Endodermal cell (in vitro differentiated cells): ENCODE measurements around the gene TAP2. TPM values are rescaled to one million over a fixed set of nuclear protein-coding genes. Genes with fewer than 3 reads are reported as not detected.

Source experiments
- DNase-seq: peaks from one replicate; pipeline ENCODE4 v3.0.0-alpha.2; 2017
- H3K27ac ChIP-seq: 2 replicates; pipeline ENCODE4 v1.5.1; 2013; ENCODE audit warnings: mild to moderate bottlenecking, low read depth, low read length, moderate library complexity
- H3K27me3 ChIP-seq: 2 replicates; pipeline ENCODE4 v1.6.1; 2013; ENCODE audit warnings: mild to moderate bottlenecking, low read length, moderate library complexity; ENCODE audit not compliant: insufficient read depth, control insufficient read depth, poor library complexity, severe bottlenecking
- H3K36me3 ChIP-seq: 2 replicates; pipeline ENCODE4 v1.7.0; 2013; ENCODE audit warnings: mild to moderate bottlenecking, low read length, moderate library complexity; ENCODE audit not compliant: control insufficient read depth, insufficient read depth
- H3K4me1 ChIP-seq: one replicate; pipeline ENCODE4 v1.7.0; 2013; ENCODE audit warnings: low read length; ENCODE audit not compliant: control insufficient read depth, insufficient read depth
- H3K4me3 ChIP-seq: 2 replicates; pipeline ENCODE4 v1.5.1; 2013; ENCODE audit warnings: mild to moderate bottlenecking, low read length, moderate library complexity
- H3K9ac ChIP-seq: 2 replicates; pipeline ENCODE4 v1.6.1; 2013; ENCODE audit warnings: mild to moderate bottlenecking, low read length, moderate library complexity; ENCODE audit not compliant: poor library complexity, severe bottlenecking; ENCODE audit errors: extremely low read depth
- H3K9me3 ChIP-seq: 2 replicates; pipeline ENCODE4 v1.6.1; 2013; ENCODE audit warnings: mild to moderate bottlenecking, low read length, moderate library complexity; ENCODE audit not compliant: control insufficient read depth
- H3K27ac Mint-ChIP-seq: 2 replicates; pipeline ENCODE4 v1.8.0; 2020; ENCODE audit warnings: mixed read lengths
- H3K27me3 Mint-ChIP-seq: 2 replicates; pipeline ENCODE4 v1.8.0; 2021; ENCODE audit warnings: mild to moderate bottlenecking, mixed read lengths; ENCODE audit not compliant: insufficient read depth
- H3K36me3 Mint-ChIP-seq: 2 replicates; pipeline ENCODE4 v1.8.0; 2020; ENCODE audit warnings: low read depth, mixed read lengths
- H3K4me1 Mint-ChIP-seq: 2 replicates; pipeline ENCODE4 v1.8.0; 2020; ENCODE audit warnings: mixed read lengths
- H3K4me3 Mint-ChIP-seq: 2 replicates; pipeline ENCODE4 v1.8.0; 2020; ENCODE audit warnings: mild to moderate bottlenecking, moderate library complexity, mixed read lengths
- H3K9me3 Mint-ChIP-seq: 2 replicates; pipeline ENCODE4 v1.8.0; 2020; ENCODE audit warnings: mild to moderate bottlenecking, mixed read lengths
- CTCF ChIP-seq: fragments of 200-600 bp; sonication (generic); conservative IDR thresholded peaks from 2 replicates; pipeline ENCODE4 v1.5.0; 2021; ENCODE audit warnings: antibody characterized with exemption, mild to moderate bottlenecking
- WGBS, 2 experiments: methylation state at CpG; one replicate each; pipeline versions ENCODE4 v1.1.5 to v1.1.7; 2013; ENCODE audit warnings: missing lambda C conversion rate in 2 of 2, mixed read lengths in 1 of 2; ENCODE audit not compliant: insufficient coverage in 1 of 2, insufficient read length in 1 of 2; 5-methylcytosine and 5-hydroxymethylcytosine counted together
- long read RNA-seq, 4 experiments: library from polyadenylated mRNA in 2 of 4; library from RNA in 1 of 4; library from capped mRNA in 1 of 4; stranded (forward) in 3 of 4; unstranded in 1 of 4; transcript quantifications; one replicate each; pipeline ENCODE4 v2.0.0, GENCODE V29; 2020 to 2021; ENCODE audit warnings: inconsistent platforms in 1 of 4
- polyA plus RNA-seq, 2 experiments: library from polyadenylated mRNA; stranded (reverse); fragments of 50-300 nt; gene quantifications; one replicate each; pipeline ENCODE4 v1.2.3, GENCODE V29; 2013
- total RNA-seq, 2 donors: library from RNA; stranded (reverse); fragmentation: NEBNext Ultra II Directional in 1 of 2; extraction: Animal tissue kit (Norgen Biotek cat#: 25700) in 1 of 2; gene quantifications; 2 replicates in 1 of 2; 3 replicates in 1 of 2; pipeline ENCODE4 v1.2.1, GENCODE V29; 2021

Gene TAP2
- total RNA-seq = 1 to 10 TPM; 3.4 to 6.6 TPM
- 2.6 TPM for polyA plus RNA-seq (2013, experiment 1 of 2)
- 1.0 TPM for polyA plus RNA-seq (2013, experiment 2 of 2)
- long read RNA-seq, experiment 1, full-length matches to known transcripts = 1 of 1 reads
- long read RNA-seq, experiment 1, partial matches to known transcripts = 0 of 1 reads
- long read RNA-seq, experiment 1, other reads (novel, unspliced or antisense) = 0 of 1 reads
- long read RNA-seq, experiment 2, full-length matches to known transcripts = 1 of 1 reads
- long read RNA-seq, experiment 2, partial matches to known transcripts = 0 of 1 reads
- long read RNA-seq, experiment 2, other reads (novel, unspliced or antisense) = 0 of 1 reads
- long read RNA-seq, experiment 3, full-length matches to known transcripts = 1 of 2 reads
- long read RNA-seq, experiment 3, partial matches to known transcripts = 1 of 2 reads
- long read RNA-seq, experiment 3, other reads (novel, unspliced or antisense) = 0 of 2 reads
- long read RNA-seq, experiment 4 = 0 reads

GRCh38 chr6:32838114-32838958 lies at the start of gene TAP2:
TSS of gene TAP2 (minus strand) at chr6:32838739. CDS start at chr6:32838233, 506 bp downstream.
- peak within 1 kb of the TSS; percentile 84 for H3K4me3 ChIP-seq
- Mint-ChIP-seq H3K27me3 (peaks cover 60% of the 10 kb centered on the region), H3K27ac (no peak within 1 kb of the TSS), H3K9me3 (no peaks in the 10 kb centered on the region), H3K4me1 (peaks cover 4% of the 10 kb centered on the region), H3K4me3 (peak within 1 kb of the TSS; percentile 69), H3K36me3 (no peaks in the 10 kb centered on the region)
- H3K9ac ChIP-seq = peak within 1 kb of the TSS; percentile 30
- WGBS, 2 experiments = 0 to 2% methylated on average over 12 to 53 of the region's 57 CpGs
- no peaks in the 10 kb centered on the region for H3K9me3 ChIP-seq
- peak; percentile 98 for DNase-seq
- no peaks in the 10 kb centered on the region for H3K36me3 ChIP-seq
- no peak within 1 kb of the TSS for H3K27ac ChIP-seq
- peaks cover 82% of the 10 kb centered on the region for H3K27me3 ChIP-seq
- TF ChIP-seq CTCF = peak; percentile 97
- no peaks in the 10 kb centered on the region for H3K4me1 ChIP-seq

GRCh38 chr6:32887616-32888015 lies 49.1 kb upstream of the TAP2 start:
- Mint-ChIP-seq H3K36me3 (no peaks in the 10 kb centered on the region), H3K9me3 (no peaks in the 10 kb centered on the region), H3K4me3 (no peak overlapping the region), H3K27me3 (peaks cover 19% of the 10 kb centered on the region), H3K4me1 (no peaks in the 10 kb centered on the region), H3K27ac (no peak overlapping the region)
- no peak for TF ChIP-seq CTCF
- H3K36me3 ChIP-seq = no peaks in the 10 kb centered on the region
- H3K27me3 ChIP-seq = no peaks in the 10 kb centered on the region
- no peak overlapping the region for H3K27ac ChIP-seq
- H3K9me3 ChIP-seq = no peaks in the 10 kb centered on the region
- no peak overlapping the region for H3K4me3 ChIP-seq
- DNase-seq = no peak
- WGBS, 2 experiments = 86 to 89% methylated on average over 4 to 5 of the region's 5 CpGs
- H3K4me1 ChIP-seq = no peaks in the 10 kb centered on the region
- no peak overlapping the region for H3K9ac ChIP-seq

- no peak for TF ChIP-seq CTCF
- 75 to 88% methylated on average over 3 of the region's 3 CpGs for WGBS, 2 experiments
- Mint-ChIP-seq H3K4me1 (no peaks in the 10 kb centered on the region), H3K9me3 (no peaks in the 10 kb centered on the region), H3K4me3 (no peak overlapping the region), H3K36me3 (no peaks in the 10 kb centered on the region), H3K27me3 (peaks cover 19% of the 10 kb centered on the region), H3K27ac (no peak overlapping the region)
- H3K4me3 ChIP-seq = no peak overlapping the region
- H3K9ac ChIP-seq = no peak overlapping the region
- H3K36me3 ChIP-seq = no peaks in the 10 kb centered on the region
- H3K27me3 ChIP-seq = no peaks in the 10 kb centered on the region
- H3K27ac ChIP-seq = no peak overlapping the region
- DNase-seq = no peak
- no peaks in the 10 kb centered on the region for H3K4me1 ChIP-seq
- no peaks in the 10 kb centered on the region for H3K9me3 ChIP-seq
Observed at GRCh38 chr6:32886681-32887383, 48.3 kb upstream of the TAP2 start.
